HCT116 (cell line): ENCODE results near the gene LRP1.

Experiments
- ATF3 ChIP-seq: IDR thresholded peaks from 2 replicates; pipeline ENCODE4 v1.6.1; 2012
- CEBPB ChIP-seq: IDR thresholded peaks from 2 replicates; pipeline ENCODE4 v1.6.1; 2012; ENCODE audit warnings: low read depth
- CTCF ChIP-seq, 3 experiments: fragments of 200-600 bp in 1 of 3; sonication (generic) in 1 of 3; IDR thresholded peaks in 2 of 3; conservative IDR thresholded peaks in 1 of 3; 2 replicates each; pipeline ENCODE4 v1.5.1; 2012 to 2017; ENCODE audit warnings: low read depth in 2 of 3, low read length in 2 of 3, antibody characterized with exemption in 1 of 3, borderline replicate concordance in 1 of 3, control low read depth in 1 of 3, mild to moderate bottlenecking in 1 of 3, mixed read lengths in 1 of 3, mixed run types in 1 of 3, moderate library complexity in 1 of 3; ENCODE audit not compliant: insufficient read depth in 1 of 3
- EZH2 ChIP-seq: fragments of 200-600 bp; sonication (generic); IDR thresholded peaks from 2 replicates; pipeline ENCODE4 v1.6.1; 2017; ENCODE audit warnings: antibody characterized with exemption, mixed run types
- FOSL1 ChIP-seq: IDR thresholded peaks from 2 replicates; pipeline ENCODE4 v1.6.1; 2012; ENCODE audit warnings: low read depth
- JUND ChIP-seq: IDR thresholded peaks from 2 replicates; pipeline ENCODE4 v1.6.1; 2012
- POLR2A ChIP-seq: IDR thresholded peaks from 2 replicates; pipeline ENCODE4 v1.7.0; 2011; ENCODE audit warnings: borderline replicate concordance; ENCODE audit not compliant: insufficient read depth, insufficient read length; ENCODE audit errors: extremely low read depth
- RAD21 ChIP-seq: IDR thresholded peaks from 2 replicates; pipeline ENCODE4 v1.6.1; 2012; ENCODE audit warnings: low read depth, mild to moderate bottlenecking
- REST ChIP-seq: IDR thresholded peaks from 2 replicates; pipeline ENCODE4 v1.6.1; 2012; ENCODE audit warnings: low read depth

- TF ChIP-seq JUND (no peak), CTCF (IDR thresholded peaks at IDR 0.05 in 2 of 3, conservative IDR thresholded peaks at IDR 0.05 in 1 of 3; ENCODE audit: borderline replicate concordance in 1 of 3, insufficient read depth in 1 of 3, low read depth in 2 of 3, low read length in 2 of 3) (no peak), REST (no peak), POLR2A (no peak), ATF3 (no peak), CEBPB (no peak), RAD21 (no peak), EZH2 (no peak), FOSL1 (no peak)
These were observed 41.1 kb upstream of the LRP1 start for GRCh38 chr12:57087010-57087690.
